Limb (tissue), 2 donors: ENCODE results near the gene CSNK1D.
A peak's percentile ranks its signal among the peaks of the same experiment; 100 is the strongest.

Source experiments
- DNase-seq, 2 donors: peaks; one replicate each; pipeline ENCODE4 v3.0.0-alpha.2; 2016; ENCODE audit errors: extremely low spot score in 2 of 2

The CSNK1D gene

DNA sequence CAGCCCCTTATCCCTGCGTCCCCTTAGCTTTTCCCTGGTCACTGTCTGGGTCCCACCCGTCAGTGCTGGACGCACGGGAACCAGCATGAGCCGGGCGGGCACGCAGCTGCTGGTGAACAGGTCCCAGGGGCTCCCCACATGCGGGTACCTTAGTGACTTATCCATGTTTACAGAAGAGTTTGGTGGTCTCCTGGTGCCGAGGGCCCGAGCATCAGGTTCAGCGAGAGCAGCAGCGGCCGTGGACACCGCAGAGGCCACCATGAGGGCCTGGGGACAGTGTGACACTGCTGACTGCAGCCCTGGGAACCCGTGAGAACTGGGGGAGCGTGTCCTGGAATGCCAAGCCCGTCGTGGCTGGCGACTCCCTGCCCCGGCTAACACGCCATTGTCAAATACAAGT lies 37.4 kb upstream of the CSNK1D start:
- no peak for DNase-seq

DNA sequence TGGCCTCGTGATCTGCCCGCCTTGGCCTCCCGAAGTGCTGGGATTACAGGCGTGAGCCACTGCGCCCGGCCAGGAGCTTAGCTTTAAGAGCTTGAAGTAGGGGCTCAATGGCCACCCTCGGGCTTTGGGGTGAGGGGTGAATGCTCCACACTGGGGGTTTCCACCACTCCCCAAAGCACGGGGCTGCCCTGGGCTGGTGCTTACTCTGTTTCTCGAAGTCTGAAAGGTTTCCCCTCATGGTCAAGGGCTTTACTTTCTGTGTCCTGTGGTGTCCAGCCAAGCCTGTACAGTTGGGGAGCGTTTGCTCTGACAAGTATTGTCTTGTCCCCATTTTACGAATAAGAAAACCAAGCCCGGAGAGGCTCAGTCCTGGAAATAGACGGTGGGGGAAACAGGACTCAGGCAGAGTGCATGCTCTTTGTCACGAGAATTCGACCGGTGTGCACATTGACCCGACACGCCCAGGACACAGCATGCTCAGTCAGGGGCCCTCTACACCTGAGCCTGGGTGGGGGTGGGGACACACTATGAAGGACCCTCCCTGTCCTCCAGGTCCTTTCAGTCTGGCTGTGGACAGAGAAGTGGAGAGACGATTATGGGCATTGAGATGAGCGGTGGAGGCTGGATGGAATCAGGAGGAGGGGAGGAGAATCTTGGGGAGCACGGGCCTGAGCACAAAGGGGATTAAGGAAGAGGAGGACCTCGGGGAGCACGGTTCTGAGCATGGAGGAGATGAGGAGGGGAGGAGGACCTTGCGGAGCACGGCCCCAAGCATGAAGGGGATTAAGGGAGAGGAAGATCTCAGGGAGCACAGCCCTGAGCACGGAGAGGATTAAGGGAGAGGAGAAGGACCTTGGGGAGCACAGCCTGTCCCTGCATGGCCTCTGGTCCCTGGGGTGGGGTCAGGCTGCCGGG lies 36.4 kb upstream of the CSNK1D start:
- no peak for DNase-seq

DNA sequence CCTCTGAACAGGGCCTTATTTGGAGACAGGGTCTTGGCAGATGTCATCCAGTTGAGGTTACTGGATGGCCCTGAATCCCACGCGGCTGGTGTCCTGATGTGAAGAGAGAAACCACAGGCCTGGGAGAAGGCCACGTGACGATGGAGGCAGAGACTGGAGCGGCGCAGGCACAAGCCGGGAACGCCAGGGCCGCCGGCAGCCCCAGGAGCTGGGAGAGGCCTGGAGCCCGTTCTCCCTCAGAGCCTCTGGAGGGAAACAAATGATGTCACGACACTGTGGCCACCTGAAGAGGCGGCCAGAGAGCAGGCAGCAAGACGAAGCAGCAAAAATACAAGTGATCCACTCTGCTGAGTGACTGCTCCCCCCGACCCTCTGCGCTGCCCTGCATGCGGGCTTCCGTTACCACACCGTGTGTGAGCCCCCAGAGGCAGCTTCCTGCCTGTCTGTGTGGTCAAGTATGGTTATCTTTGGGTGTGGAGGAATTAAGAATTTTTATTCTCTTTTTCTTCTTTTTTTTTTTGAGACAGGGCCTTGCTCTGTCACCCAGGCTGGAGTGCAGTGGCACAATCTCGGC lies 32.3 kb upstream of the CSNK1D start:
- peak in 1 of 2 donors; percentile 29 for DNase-seq

DNA sequence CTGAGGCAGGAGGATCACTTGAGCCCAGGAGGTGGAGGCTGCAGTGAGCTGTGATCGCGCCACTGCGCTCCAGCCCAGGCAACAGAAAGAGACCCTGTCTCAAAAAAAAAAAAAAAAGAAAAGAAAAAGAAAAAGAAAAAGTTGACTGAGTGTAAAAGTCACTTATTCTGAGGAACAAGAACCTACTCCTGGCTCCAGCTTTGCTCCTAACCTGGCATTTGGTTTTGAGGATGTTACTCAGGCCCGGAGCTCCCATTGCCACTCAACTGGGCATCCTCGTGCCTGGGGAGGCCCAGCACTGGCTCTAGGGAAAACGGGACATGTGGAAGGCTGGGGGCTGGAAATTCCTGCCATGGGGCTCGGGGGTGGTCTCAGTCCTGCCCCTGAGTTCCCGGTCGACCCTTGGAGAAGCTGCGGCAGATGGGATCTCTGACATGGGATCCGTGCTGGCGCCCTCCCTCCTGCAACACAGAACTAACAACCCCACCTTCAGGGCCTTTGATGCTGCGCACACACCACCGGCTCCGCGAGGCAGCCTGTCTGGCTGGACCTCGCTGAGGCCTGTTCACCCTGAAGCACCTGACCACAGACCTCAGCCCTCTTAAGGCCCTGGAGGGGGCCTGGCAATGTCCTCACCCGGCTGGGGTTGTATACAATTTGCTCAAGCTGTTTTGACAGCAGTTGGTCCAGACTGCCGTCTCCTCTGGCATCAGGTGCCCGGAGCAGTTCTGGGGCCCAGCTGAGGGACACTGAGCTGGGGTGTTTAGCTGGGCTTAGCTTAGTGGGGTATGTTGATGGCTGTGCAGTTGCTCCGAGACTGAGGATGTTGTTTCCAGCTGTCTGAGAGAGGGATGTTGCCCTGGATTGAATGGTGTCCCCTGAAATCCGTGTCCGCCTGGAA lies 31.6 kb upstream of the CSNK1D start:
- peak in 1 of 2 donors; percentile 31 for DNase-seq

DNA sequence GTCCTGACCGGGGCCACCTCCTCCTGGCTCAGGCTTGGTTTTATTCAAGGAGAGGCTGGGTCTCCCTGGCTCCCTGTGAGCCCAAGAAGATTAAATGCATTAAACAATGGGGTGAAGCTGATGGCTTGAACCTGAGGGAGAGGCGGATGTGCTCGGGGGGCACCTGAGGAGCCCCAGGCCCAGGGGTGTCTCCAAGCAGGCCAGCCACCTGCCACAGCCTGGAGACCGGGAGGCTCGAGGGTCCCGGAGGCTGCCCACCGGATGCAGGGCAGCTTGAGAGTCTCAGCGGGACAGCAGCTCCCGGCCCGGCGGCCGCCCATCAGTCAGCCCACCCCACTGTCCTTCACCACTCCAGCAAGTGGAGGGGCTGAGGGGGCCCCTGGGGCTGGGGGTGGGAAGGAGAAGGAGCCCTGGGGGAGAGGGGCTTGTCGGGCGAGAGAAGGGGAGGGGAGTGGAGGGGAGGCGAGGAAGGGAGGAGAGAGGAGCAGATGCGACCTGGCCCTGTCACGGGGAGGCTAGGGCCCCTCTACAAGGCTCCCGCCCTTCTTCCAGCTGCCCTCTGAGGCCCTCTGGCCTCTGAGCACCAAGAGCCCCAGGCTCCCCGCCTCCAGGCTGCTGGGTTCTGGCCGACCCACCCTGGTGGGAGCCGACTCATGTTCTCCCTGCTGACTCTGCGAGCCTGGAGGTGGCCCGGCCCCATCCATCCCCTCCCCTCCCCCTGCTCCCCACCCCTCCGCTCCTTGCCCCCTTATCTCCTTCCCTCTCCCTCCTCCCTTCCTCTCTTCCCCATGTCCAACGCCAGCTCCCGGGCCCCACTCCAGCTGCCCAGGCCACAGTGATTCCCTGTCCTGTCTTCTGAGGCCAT lies 30.7 kb upstream of the CSNK1D start:
- peak in 1 of 2 donors; percentile 34 for DNase-seq

DNA sequence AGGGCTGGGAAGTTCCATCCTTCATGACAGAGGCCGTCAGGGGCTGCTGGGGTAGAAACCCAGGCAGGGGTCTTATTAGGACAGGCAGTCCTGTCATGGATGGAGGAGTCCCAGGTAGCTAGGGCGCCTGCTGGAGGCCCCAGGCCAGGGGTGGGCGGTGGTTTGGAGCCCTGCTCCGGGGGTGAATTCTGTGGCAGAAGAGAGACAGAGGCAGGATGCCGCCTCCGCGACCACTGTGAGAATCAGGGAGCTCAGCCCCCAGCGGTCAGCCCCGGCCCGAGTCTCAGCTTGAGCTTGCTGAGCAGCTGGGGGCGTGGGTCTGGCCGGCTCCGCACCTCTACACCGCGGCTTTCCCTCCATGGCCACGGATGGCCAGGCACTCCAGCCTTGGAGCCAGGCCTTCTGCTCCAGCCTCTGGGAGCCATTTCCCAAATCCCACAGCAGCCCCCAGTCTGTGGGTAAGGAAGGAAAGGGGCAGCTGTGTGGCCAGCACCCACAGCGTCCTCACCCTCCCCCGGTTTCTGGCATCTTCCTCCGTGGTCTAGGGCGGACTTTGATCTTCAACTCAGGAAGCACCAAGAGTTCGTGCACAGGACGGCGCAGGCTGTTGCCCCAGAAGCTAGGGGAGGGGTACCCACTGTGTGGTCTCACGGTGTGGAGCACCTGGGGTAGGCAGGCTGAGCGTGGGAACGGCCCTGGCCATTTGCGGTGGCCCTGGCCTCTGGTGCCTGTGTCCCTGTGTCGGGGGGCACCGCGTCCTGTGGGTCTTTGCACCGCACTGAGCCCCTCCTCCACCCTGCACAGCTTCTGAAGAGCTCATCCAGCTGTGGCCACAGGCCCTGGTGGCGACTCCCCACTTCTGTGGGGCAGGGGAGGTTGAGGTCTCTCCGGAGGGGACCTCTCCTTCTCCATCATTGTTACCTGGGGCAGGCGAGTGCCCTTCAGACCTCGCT lies 29.8 kb upstream of the CSNK1D start:
- peak in 1 of 2 donors; percentile 29 for DNase-seq

DNA sequence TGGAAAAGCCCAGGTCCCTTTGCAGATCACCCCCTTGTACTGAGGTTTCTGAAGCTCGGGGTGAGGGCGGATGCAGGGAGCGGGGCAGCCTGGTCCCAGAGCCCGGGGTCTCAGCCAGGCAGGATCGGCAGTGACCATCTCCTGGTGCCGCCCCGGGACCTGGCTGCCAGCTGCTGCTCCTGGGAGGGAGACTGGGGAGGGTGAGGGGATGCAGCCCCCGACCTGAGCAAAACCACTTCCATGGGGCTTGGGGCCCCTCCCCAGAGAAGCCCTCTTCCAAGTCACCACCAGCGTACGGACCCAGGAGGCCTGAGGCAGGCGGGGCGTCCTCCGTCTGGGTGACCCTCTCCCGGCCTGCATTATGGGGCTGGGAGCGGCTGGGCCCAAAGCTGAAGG lies 29.1 kb upstream of the CSNK1D start:
- DNase-seq = peak in 1 of 2 donors; percentile 26

DNA sequence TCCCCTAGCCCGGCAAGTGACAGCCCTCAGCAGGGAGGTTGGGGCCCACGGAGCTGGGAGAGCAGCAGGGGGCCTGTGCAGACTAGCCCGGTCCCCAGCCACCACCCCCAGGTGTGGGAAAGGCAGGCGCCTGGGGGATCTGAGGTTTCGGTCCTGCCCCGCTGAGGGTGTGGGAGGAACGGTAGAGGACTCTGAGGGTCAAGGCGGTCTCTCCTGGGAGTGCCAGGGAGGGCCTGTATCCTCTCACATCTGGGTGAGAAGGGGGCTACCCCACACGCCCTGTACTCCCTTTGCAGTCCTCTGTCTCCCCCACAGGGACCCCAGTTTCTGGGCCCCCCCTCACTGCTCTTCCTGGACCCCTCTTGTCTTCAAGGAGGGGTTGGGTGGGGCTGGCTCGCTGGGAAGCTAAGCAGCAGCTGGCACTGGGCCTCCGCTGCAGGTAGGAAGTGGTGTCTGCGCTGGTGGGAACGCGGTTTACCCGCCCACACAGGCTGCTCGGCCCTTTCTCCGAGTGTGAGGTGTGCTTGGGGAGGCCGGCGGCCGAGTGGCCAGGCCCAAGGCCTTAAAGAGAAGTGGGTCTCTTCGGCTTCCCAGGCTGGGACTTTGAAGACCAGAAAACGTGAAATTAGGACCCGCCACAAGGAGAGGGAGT lies 28.5 kb upstream of the CSNK1D start:
- DNase-seq = no peak

DNA sequence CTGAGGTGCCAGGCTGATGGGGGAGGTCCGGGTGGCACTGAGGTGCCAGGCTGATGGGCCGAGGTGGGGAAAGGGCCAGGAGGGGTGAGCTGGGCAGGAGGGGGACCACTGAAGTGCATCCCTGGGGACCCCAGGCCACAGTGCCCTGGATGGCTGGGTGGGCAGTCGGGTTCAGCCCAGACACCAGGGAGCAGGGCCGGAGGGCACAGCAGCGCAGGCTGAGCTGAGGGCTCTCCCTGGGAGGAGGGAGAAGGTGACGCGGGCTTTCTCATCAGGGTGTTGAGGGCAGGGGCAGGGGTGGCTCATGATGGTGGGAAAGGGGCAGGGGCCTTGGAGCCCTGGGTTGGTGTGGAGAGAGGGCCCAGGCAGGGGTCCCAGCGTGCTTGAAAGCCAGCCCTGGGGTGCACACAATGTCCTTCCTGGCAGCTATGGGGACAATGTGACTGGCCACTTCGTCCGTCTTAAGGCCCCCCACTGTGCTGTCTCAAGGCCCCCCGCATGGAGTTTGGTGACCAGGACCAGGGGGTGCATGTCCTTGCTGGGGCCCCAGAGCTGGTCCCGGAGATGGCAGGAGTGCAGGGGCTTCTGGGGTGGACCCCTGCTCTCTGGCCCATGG lies 27.9 kb upstream of the CSNK1D start:
- DNase-seq = no peak

DNA sequence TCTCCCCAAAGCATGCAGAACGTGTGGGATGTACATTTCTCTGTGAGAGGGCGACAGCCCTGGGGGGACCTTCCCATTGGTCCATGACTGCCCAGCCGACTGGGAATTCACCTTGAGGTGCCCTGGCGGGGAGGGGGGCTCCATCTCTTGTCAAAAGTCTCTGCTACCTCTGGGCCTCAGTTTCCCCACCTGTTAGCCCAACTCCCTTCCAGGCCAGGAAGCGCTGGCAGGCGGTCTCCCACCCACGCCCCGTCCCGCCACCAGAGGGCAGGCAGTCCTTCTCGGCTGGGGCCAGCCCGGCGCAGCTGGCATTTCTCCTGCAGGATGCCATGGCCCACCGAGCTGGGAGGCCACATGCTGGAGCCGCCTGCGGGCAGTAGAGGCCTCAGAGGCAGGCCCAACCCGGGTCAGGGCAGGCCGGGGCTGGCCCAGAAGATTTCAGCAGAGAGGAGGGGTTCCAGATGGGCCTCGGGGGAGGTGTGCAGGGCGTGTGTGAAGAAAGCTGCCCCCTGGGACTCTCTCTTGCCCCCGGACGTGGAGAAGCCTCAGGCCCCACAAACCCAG lies 27.3 kb upstream of the CSNK1D start:
- peak in 1 of 2 donors; percentile 78 for DNase-seq

DNA sequence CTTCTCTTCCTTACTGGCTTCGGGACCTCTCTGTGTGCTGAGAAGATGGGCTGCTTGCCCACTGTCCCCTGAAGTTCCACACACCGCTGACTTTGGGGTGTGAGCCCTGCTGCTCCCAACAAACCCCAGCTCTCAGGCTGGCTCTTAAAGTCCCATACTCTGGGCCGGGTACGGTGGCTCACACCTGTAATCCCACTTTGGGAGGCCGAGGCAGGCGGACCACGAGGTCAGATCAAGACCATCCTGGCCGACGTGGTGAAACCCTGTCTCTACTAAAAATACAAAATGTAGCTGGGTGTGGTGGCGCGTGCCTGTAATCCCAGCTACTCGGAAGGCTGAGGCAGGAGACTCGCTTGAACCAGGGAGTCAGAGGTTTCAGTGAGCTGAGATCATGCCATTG lies 26.7 kb upstream of the CSNK1D start:
- DNase-seq = no peak

DNA sequence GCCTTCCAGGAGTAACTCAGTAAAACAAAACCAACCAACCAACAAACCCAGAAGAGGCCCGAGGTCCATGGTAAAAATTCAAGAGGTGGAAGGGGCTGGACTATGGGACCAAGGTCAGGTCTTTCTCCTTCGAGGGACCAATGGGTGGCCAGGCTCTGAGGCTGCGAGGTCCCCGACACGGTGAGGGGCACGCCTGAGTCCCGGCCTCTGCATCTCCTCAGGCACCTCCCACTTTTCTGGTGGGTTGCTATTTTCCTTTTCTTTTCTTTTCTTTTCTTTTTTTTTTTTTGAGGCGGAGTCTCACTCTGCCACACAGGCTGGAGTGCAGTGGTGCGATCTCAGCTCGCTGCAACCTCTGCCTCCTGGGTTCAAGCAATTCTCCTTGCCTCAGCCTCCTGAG lies 26.0 kb upstream of the CSNK1D start:
- peak in 1 of 2 donors; percentile 19 for DNase-seq

DNA sequence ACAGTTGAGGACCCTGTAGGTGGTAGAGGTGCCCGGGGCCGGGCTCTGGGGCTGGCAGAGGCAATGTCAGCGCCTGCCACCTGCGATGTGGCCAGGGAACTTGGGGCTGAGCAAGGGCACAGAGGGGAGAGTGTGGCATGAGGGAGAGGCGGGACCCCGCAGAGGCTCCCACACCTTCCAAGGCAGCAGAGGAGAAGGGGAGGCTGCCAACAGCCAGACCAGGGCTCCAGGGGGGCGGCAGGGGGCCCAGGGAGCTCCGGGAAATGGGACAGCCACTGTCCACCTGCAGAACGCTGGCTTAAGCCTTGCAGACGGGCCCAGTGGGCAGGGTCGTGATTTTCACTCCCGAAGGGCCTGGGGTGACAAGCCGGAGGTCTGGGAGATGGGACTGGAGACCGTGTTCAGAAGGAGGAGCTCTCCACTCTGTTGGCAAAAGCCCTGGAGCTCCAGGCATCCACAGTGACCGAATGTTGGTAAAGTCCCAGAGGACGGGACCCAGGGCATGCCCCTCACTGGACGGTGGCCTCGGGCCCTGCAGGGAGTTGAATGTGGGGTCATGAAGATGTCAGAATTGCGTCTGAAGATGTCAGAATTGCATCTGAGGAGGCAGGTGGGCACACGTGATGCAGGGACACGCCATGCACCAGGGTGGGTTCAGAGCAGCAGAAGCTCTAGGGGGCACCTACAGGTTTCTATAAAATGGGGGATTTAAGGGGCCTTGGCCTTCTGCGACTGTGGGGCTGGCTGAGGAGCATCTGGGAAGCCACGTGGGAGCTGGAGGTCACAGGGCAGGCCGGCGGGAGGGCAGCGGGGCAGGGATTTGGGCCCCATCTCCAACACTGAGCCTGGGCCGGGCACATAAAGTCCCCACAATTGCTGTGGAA lies 25.3 kb upstream of the CSNK1D start:
- peak in 1 of 2 donors; percentile 28 for DNase-seq

DNA sequence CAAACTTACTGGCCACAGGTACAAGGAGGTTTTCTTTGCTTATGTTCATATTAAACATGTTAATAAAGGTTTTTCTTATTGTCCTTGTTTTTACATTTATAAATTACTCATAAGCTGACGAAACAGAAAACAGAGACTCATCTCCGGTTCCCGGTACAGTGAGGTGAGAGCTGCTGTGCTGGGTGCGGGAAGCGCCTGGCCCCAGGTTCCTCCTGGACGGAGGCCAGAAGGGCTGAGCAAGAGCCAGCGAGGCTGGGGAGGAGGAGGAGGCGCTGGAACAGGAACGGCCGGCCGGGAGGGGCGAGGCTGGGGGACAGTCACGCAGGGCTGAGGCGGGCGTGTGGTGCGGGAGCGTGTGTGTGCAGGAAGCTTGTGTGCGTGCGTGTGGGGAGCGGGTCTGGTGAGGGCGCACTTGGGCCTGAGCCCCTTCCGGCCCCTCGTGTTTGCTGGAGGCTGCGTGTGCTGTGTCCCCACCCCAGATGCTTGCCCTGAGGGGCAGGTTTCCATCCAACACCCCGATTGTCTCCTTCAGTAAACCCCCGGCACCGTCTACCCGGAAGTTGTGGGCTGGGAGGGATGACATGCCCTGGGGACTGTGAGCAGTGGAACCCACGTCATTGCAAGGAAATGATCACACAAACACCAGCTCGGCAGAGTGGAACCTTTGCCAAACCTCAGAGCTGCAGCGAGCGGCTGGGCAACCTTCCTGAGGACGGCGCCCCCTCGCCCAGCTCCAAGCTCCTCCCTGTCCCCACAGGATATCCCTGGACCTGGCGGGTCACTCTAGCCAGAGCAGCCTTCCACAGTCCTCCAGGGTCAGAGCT lies 24.4 kb upstream of the CSNK1D start:
- DNase-seq = peak; percentile 48 to 83

DNA sequence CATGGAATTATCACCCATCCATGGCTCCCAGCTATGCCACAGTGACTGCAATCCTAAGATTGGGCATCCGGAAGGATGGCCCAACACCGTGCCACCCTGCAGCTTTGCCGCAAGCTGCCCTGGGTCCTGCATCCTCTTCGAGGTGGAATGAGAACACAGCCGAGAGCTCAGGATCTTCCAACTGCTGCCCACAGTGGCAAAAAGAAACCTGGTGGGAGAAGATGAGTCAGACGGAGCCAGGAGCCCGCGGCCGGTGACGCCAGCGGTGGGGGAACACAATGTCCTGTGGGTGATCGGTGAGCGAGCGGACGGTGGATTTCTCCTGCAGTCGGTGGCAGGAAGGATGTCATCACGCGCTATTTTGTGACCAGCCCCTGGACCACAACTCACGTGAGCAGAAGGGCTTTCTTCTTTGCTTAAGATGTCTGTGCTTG lies 23.8 kb upstream of the CSNK1D start:
- DNase-seq = peak in 1 of 2 donors; percentile 35

DNA sequence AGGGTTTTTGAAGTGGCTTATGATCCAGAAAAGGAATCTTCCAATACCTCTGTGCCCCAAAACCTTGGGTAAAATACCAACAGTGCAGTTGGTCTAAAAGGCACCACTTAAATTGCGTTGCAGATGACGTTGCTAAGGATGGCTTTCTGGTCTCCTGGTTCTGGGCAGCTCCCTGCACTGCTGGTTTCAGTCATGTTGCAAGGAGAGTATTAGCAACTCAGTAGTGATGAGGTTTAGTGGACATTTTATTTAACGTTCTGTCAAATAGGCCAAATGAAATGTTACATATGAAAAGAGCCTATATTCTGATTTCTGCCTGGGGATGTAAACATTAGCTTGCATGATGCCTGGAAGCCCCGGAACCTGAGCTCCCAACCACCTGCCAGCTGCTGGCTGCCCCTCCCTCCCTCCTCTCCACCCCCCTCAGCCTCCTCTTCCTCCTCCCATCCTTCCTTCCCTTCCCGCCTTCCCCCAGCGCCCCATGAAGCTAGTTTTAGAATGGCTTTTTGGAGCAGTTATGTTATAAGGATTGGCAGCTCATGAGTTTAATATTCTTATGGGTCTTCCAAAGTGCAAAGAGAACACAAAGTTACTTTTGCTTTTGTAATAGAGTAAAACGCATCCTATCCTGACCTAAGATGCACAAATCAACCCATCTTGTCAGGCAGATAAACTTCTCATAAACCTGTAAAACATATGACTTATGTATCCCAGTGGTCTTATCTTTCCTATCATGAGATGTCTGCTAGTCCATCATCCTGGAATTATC lies 23.2 kb upstream of the CSNK1D start:
- peak in 1 of 2 donors; percentile 29 for DNase-seq
